ENCODE results near the gene PIP5K1B.

PIP5K1B gene

DNA sequence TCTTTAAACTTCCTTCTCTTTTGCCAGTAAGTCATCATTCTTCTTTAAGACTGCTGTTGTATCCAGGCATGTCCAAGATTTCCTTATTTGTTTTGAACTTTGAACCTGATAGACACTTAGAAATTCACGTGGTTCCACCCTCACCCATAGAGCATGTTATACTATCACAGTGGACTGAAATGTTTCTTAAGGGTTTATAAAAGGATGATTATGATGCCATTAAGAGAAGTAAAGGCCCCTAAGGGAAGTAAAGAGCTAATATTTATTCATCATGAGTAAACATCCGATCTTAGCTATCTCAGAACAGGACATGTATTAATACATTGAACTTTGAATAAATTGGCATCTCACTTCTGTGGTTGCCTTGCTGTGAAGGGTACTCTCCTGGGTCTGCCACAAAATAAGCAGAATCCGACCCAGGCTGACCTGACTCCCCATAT is 259.1 kb downstream of the PIP5K1B start:
- no peak for DNase-seq
- Histone ChIP-seq H3K4me3 (ENCODE audit: low read depth, low read length) (no peak overlapping the region), H3K27me3 (replicated peaks) (no peaks in the 10 kb centered on the region), H3K27ac (no peak overlapping the region), H3K36me3 (replicated peaks) (no peaks in the 10 kb centered on the region)
- in situ Hi-C loops (cut with HindIII; ENCODE audit: low pct_ligation_motif_present, low sequenced_read_pairs), result no loop called here
- TF ChIP-seq CTCF (IDR thresholded peaks at IDR 0.05; ENCODE audit: low read depth, low read length, missing control alignments), result no peak

GRCh38 chr9:68964765-68965164 is 259.7 kb downstream of the PIP5K1B start:
- Histone ChIP-seq H3K27ac (no peak overlapping the region), H3K4me3 (ENCODE audit: low read depth, low read length) (no peak overlapping the region)
- TF ChIP-seq CTCF (IDR thresholded peaks at IDR 0.05; ENCODE audit: low read depth, low read length, missing control alignments), result no peak

DNA sequence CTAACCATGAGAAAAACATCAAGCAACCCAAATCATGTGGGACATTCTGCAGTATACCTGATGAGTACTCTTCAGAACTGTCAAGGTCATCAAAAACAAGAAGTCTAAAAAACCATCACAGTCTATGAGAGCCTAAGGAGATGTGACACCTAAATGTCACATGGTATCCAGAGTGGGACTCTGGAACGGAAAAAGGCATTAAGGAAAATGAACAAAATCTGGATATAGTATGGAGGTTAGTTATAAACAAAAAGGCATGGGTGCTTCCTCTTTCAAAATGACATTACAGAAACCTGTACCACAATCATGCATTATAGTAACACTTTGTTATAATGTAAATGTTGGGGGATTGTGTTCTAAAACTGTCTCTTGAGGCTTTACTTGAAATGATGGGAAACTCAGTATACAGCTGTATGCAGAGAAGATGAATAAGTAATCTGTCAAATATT is 261.5 kb downstream of the PIP5K1B start:
- in situ Hi-C loops (cut with HindIII; ENCODE audit: low pct_ligation_motif_present, low sequenced_read_pairs), result no loop called here
- H3K4me3 ChIP-seq (ENCODE audit: low read depth, low read length), result no peak overlapping the region

More at GRCh38 chr9:68964765-68965164, 259.7 kb downstream of the PIP5K1B start:
- no peaks in the 10 kb centered on the region for H3K36me3 ChIP-seq (replicated peaks)
- no peak for DNase-seq
- H3K27me3 ChIP-seq (replicated peaks), result no peaks in the 10 kb centered on the region
- in situ Hi-C loops (cut with HindIII; ENCODE audit: low pct_ligation_motif_present, low sequenced_read_pairs), result no loop called here

GRCh38 chr9:68967800-68968199 is 262.8 kb downstream of the PIP5K1B start:
- H3K4me3 ChIP-seq (ENCODE audit: low read depth, low read length), result no peak overlapping the region
- in situ Hi-C loops (cut with HindIII; ENCODE audit: low pct_ligation_motif_present, low sequenced_read_pairs), result no loop called here
- no peak for DNase-seq
- TF ChIP-seq CTCF (IDR thresholded peaks at IDR 0.05; ENCODE audit: low read depth, low read length, missing control alignments), result no peak
- no peak overlapping the region for H3K27ac ChIP-seq
- no peaks in the 10 kb centered on the region for H3K27me3 ChIP-seq (replicated peaks)
- no peaks in the 10 kb centered on the region for H3K36me3 ChIP-seq (replicated peaks)

More for the DNA sequence above, 261.5 kb downstream of the PIP5K1B start:
- H3K36me3 ChIP-seq (replicated peaks), result no peaks in the 10 kb centered on the region
- H3K27ac ChIP-seq, result no peak overlapping the region
- DNase-seq, result no peak
- H3K27me3 ChIP-seq (replicated peaks), result no peaks in the 10 kb centered on the region
- no peak for TF ChIP-seq CTCF (IDR thresholded peaks at IDR 0.05; ENCODE audit: low read depth, low read length, missing control alignments)

DNA sequence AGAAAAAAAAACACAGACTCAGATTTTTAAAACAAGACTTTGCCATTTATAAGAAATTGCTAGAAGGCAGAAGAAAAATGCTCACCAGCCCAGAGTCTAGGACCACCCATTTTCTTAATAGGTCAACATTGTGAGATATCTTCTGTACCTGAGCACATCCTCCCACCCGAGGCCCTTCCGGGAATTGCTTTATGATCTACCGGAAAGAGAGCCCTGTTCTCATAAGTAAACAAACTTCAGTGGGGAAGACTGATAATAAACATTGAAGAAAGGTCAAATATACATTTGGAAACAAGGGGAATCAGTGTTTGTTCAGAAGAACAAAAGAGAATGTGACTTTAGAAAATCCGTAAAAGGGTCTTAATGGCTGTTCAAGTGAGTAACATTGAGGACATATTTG is 264.5 kb downstream of the PIP5K1B start:
- no peak for TF ChIP-seq CTCF (IDR thresholded peaks at IDR 0.05; ENCODE audit: low read depth, low read length, missing control alignments)
- no peaks in the 10 kb centered on the region for H3K36me3 ChIP-seq (replicated peaks)
- no peak overlapping the region for H3K27ac ChIP-seq
- H3K27me3 ChIP-seq (replicated peaks), result no peaks in the 10 kb centered on the region
- H3K4me3 ChIP-seq (ENCODE audit: low read depth, low read length), result no peak overlapping the region
- DNase-seq, result no peak
- in situ Hi-C loops (cut with HindIII; ENCODE audit: low pct_ligation_motif_present, low sequenced_read_pairs), result no loop called here

GRCh38 chr9:68970151-68970550 is 265.1 kb downstream of the PIP5K1B start:
- DNase-seq, result no peak
- no peak overlapping the region for H3K4me3 ChIP-seq (ENCODE audit: low read depth, low read length)
- in situ Hi-C loops (cut with HindIII; ENCODE audit: low pct_ligation_motif_present, low sequenced_read_pairs), result no loop called here
- no peaks in the 10 kb centered on the region for H3K36me3 ChIP-seq (replicated peaks)
- no peak for TF ChIP-seq CTCF (IDR thresholded peaks at IDR 0.05; ENCODE audit: low read depth, low read length, missing control alignments)
- H3K27ac ChIP-seq, result no peak overlapping the region
- H3K27me3 ChIP-seq (replicated peaks), result no peaks in the 10 kb centered on the region
